Measurements from ENCODE around the gene MAFG. TPM values are rescaled to one million over a fixed set of nuclear protein-coding genes. Genes with fewer than 3 reads are reported as not detected.
A peak's percentile ranks its signal among the peaks of the same experiment; 100 is the strongest.

MAFG gene
- total and polyA plus RNA-seq, 9 of the 15 experiments (the other 6 are each of a cell fraction or from before 2014, with no cell fraction given), result 1.1 to 58.1 (median 24.9) TPM

DNA sequence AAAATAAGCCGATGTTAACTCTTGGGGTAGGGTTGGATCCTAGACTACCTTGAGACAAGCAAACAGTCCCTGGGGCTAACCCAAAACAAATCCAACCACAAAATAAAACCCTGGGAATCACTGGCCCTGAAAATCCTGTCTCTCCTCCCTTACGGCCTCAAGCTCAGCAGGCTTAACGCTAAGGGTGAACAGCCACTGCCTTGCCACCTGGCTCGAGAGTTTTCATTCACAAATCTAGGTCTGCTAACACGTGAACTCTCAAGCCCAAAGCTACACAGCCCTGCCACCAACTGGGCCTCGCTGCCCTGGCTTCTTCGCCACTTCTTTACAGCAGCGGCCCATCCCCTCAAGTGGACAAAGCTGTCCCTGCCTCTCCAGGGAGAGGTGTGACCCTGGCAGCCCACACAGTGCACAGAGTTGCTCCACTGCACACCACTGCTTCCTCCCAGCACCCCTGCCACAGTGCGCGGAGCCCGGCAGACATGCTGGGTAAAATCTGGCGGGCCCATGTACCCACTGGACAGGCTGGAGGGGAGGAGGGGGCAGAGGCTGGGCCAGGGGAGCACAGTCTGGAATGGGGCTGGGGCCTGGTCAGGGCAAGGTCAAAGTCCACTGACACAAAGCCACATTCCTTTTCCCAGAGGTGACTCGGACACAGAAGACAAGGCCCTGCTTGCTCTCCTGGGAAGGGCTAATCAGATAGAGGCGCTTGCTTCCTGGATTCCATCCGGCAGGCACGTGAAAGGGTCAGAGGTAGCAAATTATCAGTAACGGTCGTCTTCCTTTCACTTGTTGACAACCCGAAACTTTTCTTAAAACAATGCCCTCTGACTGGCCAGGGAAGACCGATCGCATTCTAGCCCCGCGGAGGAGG lies 17.3 kb downstream of the MAFG start:
- Histone ChIP-seq H3K4me2 (ENCODE audit: insufficient read depth, low read length) (peak overlapping the region; percentile 82), H3K27ac (ENCODE audit: extremely low read depth, low read depth, low read length) (peak overlapping the region; percentile 78), H4K20me1 (replicated peaks; ENCODE audit: control insufficient read depth, insufficient read depth, low read length) (peaks cover 14% of the 10 kb centered on the region), H3K4me1 (replicated peaks in 1 of 2; ENCODE audit: control insufficient read depth in 2 of 2, insufficient read depth in 2 of 2, low read length in 2 of 2) (peaks cover 31 to 93% of the 10 kb centered on the region in 2 experiments), H3K36me3 (ENCODE audit: control insufficient read depth, insufficient read depth, low read length) (peaks cover 84% of the 10 kb centered on the region; the same call in 2 of the 3 replicates), H3K79me2 (ENCODE audit: control insufficient read depth, insufficient read depth, low read length) (peaks cover 24% of the 10 kb centered on the region), H3K4me3 (peak overlapping the region; percentile 93), H2AFZ (ENCODE audit: low read depth, low read length) (no peak overlapping the region), H3K9me3 (replicated peaks; ENCODE audit: control insufficient read depth, insufficient read depth, low read depth, low read length) (no peaks in the 10 kb centered on the region), H3K9ac (ENCODE audit: insufficient read depth in 1 of 2, low read depth in 2 of 2, low read length in 2 of 2) (peak overlapping the region; percentile 61 to 99), H3K27me3 (ENCODE audit: control insufficient read depth in 2 of 2, insufficient read depth in 2 of 2, low read length in 2 of 2) (no peaks in the 10 kb centered on the region), H3K9me1 (ENCODE audit: control insufficient read depth, insufficient read depth, low read length) (peaks cover 6% of the 10 kb centered on the region)
- BruUV-seq (replicated peaks), result no TSS peak
- FAIRE-seq (peak; percentile 90), DNase-seq (ENCODE audit: extremely low read depth in 1 of 4, low spot score in 3 of 4) (peak in 1 of 4 experiments; percentile 69), ATAC-seq (peak; percentile 5; the same call in 2 of the 3 replicates)
- 15% methylated on average over 21 of the region's 23 CpGs for WGBS (ENCODE audit: insufficient coverage, low coverage, missing lambda C conversion rate)
- CTCF ChIA-PET (ENCODE audit: low intra/inter-chr PET ratio), result interaction anchor here (0.6 kb wide), 2 partner anchors 44 to 280 kb away, joined by 3 to 4 read pairs; no protein-coding TSS in a partner anchor
- intact Hi-C loops (cut with micrococcal nuclease), result no loop called here
- in situ Hi-C loops (cut with MboI), result no loop called here
- POLR2A ChIA-PET, result interaction anchor here (0.6 to 5.4 kb wide), 7 partner anchors 11 to 188 kb away, joined by 3 to 46 read pairs (median 3); no protein-coding TSS in a partner anchor
- TF ChIP-seq HDAC2 (IDR thresholded peaks at IDR 0.05) (peak; percentile 25; the same call in 1 of the 2 replicates), SP1 (CRISPR knock-in tag; IDR thresholded peaks at IDR 0.05) (peak; percentile 56; the same call in 1 of the 2 replicates), RBFOX2 (IDR thresholded peaks at IDR 0.05; ENCODE audit: low read depth, low read length) (peak; percentile 0; the same call in 1 of the 2 replicates), NR2C1 (IDR thresholded peaks at IDR 0.05) (peak; percentile 87), NR2C1 (tag; IDR thresholded peaks at IDR 0.05) (peak; percentile 93), CEBPG (CRISPR knock-in tag; IDR thresholded peaks at IDR 0.05) (no peak), CEBPG (tag; conservative IDR thresholded peaks at IDR 0.05 in 1 of 2, IDR thresholded peaks at IDR 0.05 in 1 of 2) (no peak), ZEB2 (IDR thresholded peaks at IDR 0.05) (0 out of 2 replicates have a peak, but pooled peaks have one; percentile 19), PURB (CRISPR knock-in tag; IDR thresholded peaks at IDR 0.05; ENCODE audit: low read depth) (no peak), SOX6 (IDR thresholded peaks at IDR 0.05) (peak; percentile 74), E2F3 (CRISPR knock-in tag; IDR thresholded peaks at IDR 0.05) (no peak), CEBPB (tag; IDR thresholded peaks at IDR 0.05) (no peak), MYC (IDR thresholded peaks at IDR 0.05; ENCODE audit: low read depth, low read length) (peak; percentile 83), MYC (CRISPR knock-in tag; IDR thresholded peaks at IDR 0.05; ENCODE audit: borderline replicate concordance, low read depth) (no peak), XRCC3 (IDR thresholded peaks at IDR 0.05) (no peak), ZFX (CRISPR knock-in tag; IDR thresholded peaks at IDR 0.05) (peak; percentile 10; the same call in 1 of the 2 replicates), DMBX1 (CRISPR knock-in tag; IDR thresholded peaks at IDR 0.05; ENCODE audit: borderline replicate concordance) (peak; percentile 35; the same call in 1 of the 2 replicates), CCNT2 (IDR thresholded peaks at IDR 0.05; ENCODE audit: borderline replicate concordance, extremely low read depth, insufficient read length, low read depth, low read length) (peak; percentile 12)
- TF ChIP-seq, protein P1, sequence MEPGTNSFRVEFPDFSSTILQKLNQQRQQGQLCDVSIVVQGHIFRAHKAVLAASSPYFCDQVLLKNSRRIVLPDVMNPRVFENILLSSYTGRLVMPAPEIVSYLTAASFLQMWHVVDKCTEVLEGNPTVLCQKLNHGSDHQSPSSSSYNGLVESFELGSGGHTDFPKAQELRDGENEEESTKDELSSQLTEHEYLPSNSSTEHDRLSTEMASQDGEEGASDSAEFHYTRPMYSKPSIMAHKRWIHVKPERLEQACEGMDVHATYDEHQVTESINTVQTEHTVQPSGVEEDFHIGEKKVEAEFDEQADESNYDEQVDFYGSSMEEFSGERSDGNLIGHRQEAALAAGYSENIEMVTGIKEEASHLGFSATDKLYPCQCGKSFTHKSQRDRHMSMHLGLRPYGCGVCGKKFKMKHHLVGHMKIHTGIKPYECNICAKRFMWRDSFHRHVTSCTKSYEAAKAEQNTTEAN (CRISPR knock-in tag; IDR thresholded peaks at IDR 0.05), result no peak
- TF ChIP-seq, protein P2, sequence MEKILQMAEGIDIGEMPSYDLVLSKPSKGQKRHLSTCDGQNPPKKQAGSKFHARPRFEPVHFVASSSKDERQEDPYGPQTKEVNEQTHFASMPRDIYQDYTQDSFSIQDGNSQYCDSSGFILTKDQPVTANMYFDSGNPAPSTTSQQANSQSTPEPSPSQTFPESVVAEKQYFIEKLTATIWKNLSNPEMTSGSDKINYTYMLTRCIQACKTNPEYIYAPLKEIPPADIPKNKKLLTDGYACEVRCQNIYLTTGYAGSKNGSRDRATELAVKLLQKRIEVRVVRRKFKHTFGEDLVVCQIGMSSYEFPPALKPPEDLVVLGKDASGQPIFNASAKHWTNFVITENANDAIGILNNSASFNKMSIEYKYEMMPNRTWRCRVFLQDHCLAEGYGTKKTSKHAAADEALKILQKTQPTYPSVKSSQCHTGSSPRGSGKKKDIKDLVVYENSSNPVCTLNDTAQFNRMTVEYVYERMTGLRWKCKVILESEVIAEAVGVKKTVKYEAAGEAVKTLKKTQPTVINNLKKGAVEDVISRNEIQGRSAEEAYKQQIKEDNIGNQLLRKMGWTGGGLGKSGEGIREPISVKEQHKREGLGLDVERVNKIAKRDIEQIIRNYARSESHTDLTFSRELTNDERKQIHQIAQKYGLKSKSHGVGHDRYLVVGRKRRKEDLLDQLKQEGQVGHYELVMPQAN (IDR thresholded peaks at IDR 0.05; ENCODE audit: borderline replicate concordance), result 0 out of 2 replicates have a peak, but pooled peaks have one; percentile 53
